ENCODE results near the gene LRP1B.

LRP1B gene

GRCh38 chr2:142131010-142131669, at the start of gene LRP1B:
TSS of gene LRP1B (minus strand) at chr2:142131016. CDS start at chr2:142130729, 287 bp downstream.
- FAIRE-seq (no peak), DNase-seq (ENCODE audit: low spot score) (peak; percentile 11)

- DNase-seq (ENCODE audit: low spot score) (no peak), FAIRE-seq (no peak)
These were observed 48.9 kb upstream of the LRP1B start for GRCh38 chr2:142179686-142180085.

- no peak for DNase-seq (ENCODE audit: low spot score)
- no peak for FAIRE-seq
These were observed 47.8 kb upstream of the LRP1B start for GRCh38 chr2:142178604-142179003.

GRCh38 chr2:142176941-142177340, 46.1 kb upstream of the LRP1B start:
- FAIRE-seq (no peak), DNase-seq (ENCODE audit: low spot score) (no peak)

GRCh38 chr2:142175813-142176338, 45.1 kb upstream of the LRP1B start:
- FAIRE-seq = no peak
- DNase-seq (ENCODE audit: low spot score) = no peak

GRCh38 chr2:142174176-142174575, 43.4 kb upstream of the LRP1B start:
- FAIRE-seq (no peak), DNase-seq (ENCODE audit: low spot score) (no peak)

- no peak for DNase-seq (ENCODE audit: low spot score)
- no peak for FAIRE-seq
These were observed 40.0 kb upstream of the LRP1B start for GRCh38 chr2:142170847-142171246.

GRCh38 chr2:142165790-142166189, 35.0 kb upstream of the LRP1B start:
- DNase-seq (ENCODE audit: low spot score) (peak; percentile 44), FAIRE-seq (no peak)

- no peak for FAIRE-seq
- DNase-seq (ENCODE audit: low spot score) = no peak
These were observed 22.8 kb upstream of the LRP1B start for GRCh38 chr2:142153601-142154000.

- FAIRE-seq = no peak
- DNase-seq (ENCODE audit: low spot score) = no peak
These were observed 19.6 kb upstream of the LRP1B start for GRCh38 chr2:142150453-142150852.

- no peak for FAIRE-seq
- no peak for DNase-seq (ENCODE audit: low spot score)
These were observed 13.7 kb upstream of the LRP1B start for GRCh38 chr2:142144547-142144946.

- DNase-seq (ENCODE audit: low spot score) = no peak
- FAIRE-seq = no peak
These were observed 11.8 kb upstream of the LRP1B start for GRCh38 chr2:142142595-142142994.

- FAIRE-seq = no peak
- DNase-seq (ENCODE audit: low spot score) = no peak
These were observed 9.6 kb upstream of the LRP1B start for GRCh38 chr2:142140434-142140845.

GRCh38 chr2:142139384-142139783, 8.6 kb upstream of the LRP1B start:
- DNase-seq (ENCODE audit: low spot score) = no peak
- FAIRE-seq = no peak

- FAIRE-seq = no peak
These were observed 5.8 kb upstream of the LRP1B start for GRCh38 chr2:142136571-142136970.

GRCh38 chr2:142134911-142135310, 4.1 kb upstream of the LRP1B start:
- FAIRE-seq (no peak), DNase-seq (ENCODE audit: low spot score) (no peak)

More at GRCh38 chr2:142136571-142136970, 5.8 kb upstream of the LRP1B start:
- no peak for DNase-seq (ENCODE audit: low spot score)

- DNase-seq (ENCODE audit: low spot score) (peak; percentile 8), FAIRE-seq (no peak)
These were observed 456 bp downstream of the LRP1B start for GRCh38 chr2:142130111-142131009.

GRCh38 chr2:142128105-142128504, 2.7 kb downstream of the LRP1B start:
- FAIRE-seq (no peak), DNase-seq (ENCODE audit: low spot score) (no peak)

GRCh38 chr2:142127248-142127647, 3.6 kb downstream of the LRP1B start:
- DNase-seq (ENCODE audit: low spot score) = no peak
- FAIRE-seq = no peak

- FAIRE-seq (no peak), DNase-seq (ENCODE audit: low spot score) (no peak)
These were observed 6.1 kb downstream of the LRP1B start for GRCh38 chr2:142124706-142125105.

- FAIRE-seq (no peak), DNase-seq (ENCODE audit: low spot score) (no peak)
These were observed 11.5 kb downstream of the LRP1B start for GRCh38 chr2:142119347-142119746.

- FAIRE-seq (no peak), DNase-seq (ENCODE audit: low spot score) (peak; percentile 43)
These were observed 18.0 kb downstream of the LRP1B start for GRCh38 chr2:142112757-142113221.

Measured in urothelium cell line (cell line).